HEK293 (cell line): ENCODE measurements around the gene ZDHHC1.
A peak's percentile ranks its signal among the peaks of the same experiment; 100 is the strongest.

ENCODE experiments used
- CTCF ChIA-PET: fragments of 350-600 bp; formaldehyde crosslinking; extraction: SDS; loops from one replicate; lab custom pipeline; 2021; ENCODE audit warnings: antibody characterized with exemption; lab: Yijun Ruan, JAX
- POLR2A ChIA-PET: fragments of 300-600 bp; formaldehyde crosslinking; extraction: SDS; loops from one replicate; lab custom pipeline; 2020; ENCODE audit warnings: antibody characterized with exemption, inconsistent platforms; lab: Yijun Ruan, JAX
- H3K27ac ChIP-seq: fragments of 200-500 bp; sonication (Bioruptor generic); 2 replicates; pipeline ENCODE4 v1.5.1; 2014; ENCODE audit warnings: low read depth, low read length, control low read depth, inconsistent platforms; ENCODE audit errors: extremely low read depth
- H3K36me3 ChIP-seq, 2 experiments: fragments of 200-500 bp in 1 of 2; sonication (Bioruptor generic) in 1 of 2; 1 replicate in 1 of 2; 2 replicates in 1 of 2; pipeline ENCODE4 v1.5.1; 2014 to 2017; ENCODE audit warnings: inconsistent platforms in 2 of 2, low read length in 2 of 2; ENCODE audit not compliant: control insufficient read depth in 2 of 2, insufficient read depth in 1 of 2
- H3K4me1 ChIP-seq: fragments of 200-500 bp; sonication (Bioruptor generic); 2 replicates; pipeline ENCODE4 v1.5.1; 2014; ENCODE audit warnings: mild to moderate bottlenecking, low read length, inconsistent platforms; ENCODE audit not compliant: control insufficient read depth, insufficient read depth
- H3K4me3 ChIP-seq: 2 replicates; pipeline ENCODE4 v1.5.1; 2011; ENCODE audit warnings: low read depth, mild to moderate bottlenecking, control low read depth, low read length, moderate library complexity
- H3K9me3 ChIP-seq: fragments of 200-500 bp; sonication (Bioruptor generic); 2 replicates; pipeline ENCODE4 v1.5.1; 2014; ENCODE audit warnings: low read depth, low read length, inconsistent platforms; ENCODE audit not compliant: control insufficient read depth, insufficient read depth
- BCL11B ChIP-seq: fragments of 450-650 bp; formaldehyde crosslinking; IDR thresholded peaks from 2 replicates; pipeline ENCODE4 v1.5.1; 2016; ENCODE audit warnings: low read depth, missing biosample characterization, missing genetic modification characterization
- EGR2 ChIP-seq: fragments of 450-650 bp; formaldehyde crosslinking; IDR thresholded peaks from 2 replicates; pipeline ENCODE4 v1.5.1; 2016; ENCODE audit warnings: low read depth, missing biosample characterization, missing genetic modification characterization
- KLF17 ChIP-seq: fragments of 450-650 bp; formaldehyde crosslinking; IDR thresholded peaks from 2 replicates; pipeline ENCODE4 v1.5.1; 2016; ENCODE audit warnings: missing biosample characterization, missing genetic modification characterization
- MEIS1 ChIP-seq: sonication (generic); formaldehyde crosslinking; IDR thresholded peaks from 2 replicates; pipeline ENCODE4 v1.8.1; 2022; ENCODE audit warnings: missing genetic modification reagents, mild to moderate bottlenecking, borderline replicate concordance
- PRDM2 ChIP-seq: fragments of 450-650 bp; formaldehyde crosslinking; IDR thresholded peaks from 2 replicates; pipeline ENCODE4 v1.5.1; 2016; ENCODE audit warnings: missing biosample characterization, missing genetic modification characterization, borderline replicate concordance
- SCRT2 ChIP-seq: fragments of 450-650 bp; formaldehyde crosslinking; IDR thresholded peaks from 2 replicates; pipeline ENCODE4 v1.5.1; 2016; ENCODE audit warnings: missing biosample characterization, missing genetic modification characterization
- SP2 ChIP-seq: fragments of 450-650 bp; formaldehyde crosslinking; IDR thresholded peaks from 2 replicates; pipeline ENCODE4 v1.5.1; 2016; ENCODE audit warnings: missing biosample characterization, missing genetic modification characterization
- ZBTB11 ChIP-seq: fragments of 450-650 bp; formaldehyde crosslinking; conservative IDR thresholded peaks from 2 replicates; pipeline ENCODE4 v1.5.1; 2016; ENCODE audit warnings: low read depth, missing biosample characterization, missing genetic modification characterization
- ZBTB26 ChIP-seq: fragments of 450-650 bp; formaldehyde crosslinking; optimal IDR thresholded peaks from 2 replicates; pipeline ENCODE3; 2016; ENCODE audit warnings: missing biosample characterization, mild to moderate bottlenecking, missing genetic modification characterization
- ZFP69B ChIP-seq: fragments of 450-650 bp; formaldehyde crosslinking; IDR thresholded peaks from 2 replicates; pipeline ENCODE4 v1.5.1; 2016; ENCODE audit warnings: missing biosample characterization, missing genetic modification characterization
- ZIC2 ChIP-seq: fragments of 450-650 bp; formaldehyde crosslinking; IDR thresholded peaks from 2 replicates; pipeline ENCODE4 v1.5.1; 2016; ENCODE audit warnings: missing biosample characterization, missing genetic modification characterization
- ZNF112 ChIP-seq: fragments of 450-650 bp; formaldehyde crosslinking; IDR thresholded peaks from 2 replicates; pipeline ENCODE4 v1.5.0; 2017; ENCODE audit warnings: missing biosample characterization, missing genetic modification characterization
- ZNF16 ChIP-seq: fragments of 450-650 bp; formaldehyde crosslinking; IDR thresholded peaks from 2 replicates; pipeline ENCODE4 v1.5.1; 2016; ENCODE audit warnings: low read depth, missing biosample characterization, missing genetic modification characterization
- ZNF18 ChIP-seq: fragments of 450-650 bp; formaldehyde crosslinking; IDR thresholded peaks from 2 replicates; pipeline ENCODE4 v1.5.1; 2016; ENCODE audit warnings: missing biosample characterization, missing genetic modification characterization
- ZNF449 ChIP-seq: fragments of 450-650 bp; formaldehyde crosslinking; IDR thresholded peaks from 2 replicates; pipeline ENCODE4 v1.5.1; 2017; ENCODE audit warnings: missing biosample characterization, mild to moderate bottlenecking, missing genetic modification characterization, moderate library complexity
- ZNF623 ChIP-seq: fragments of 450-650 bp; formaldehyde crosslinking; IDR thresholded peaks from 2 replicates; pipeline ENCODE4 v1.5.1; 2016; ENCODE audit warnings: missing biosample characterization, missing genetic modification characterization
- ZNF624 ChIP-seq: fragments of 450-650 bp; formaldehyde crosslinking; IDR thresholded peaks from 2 replicates; pipeline ENCODE4 v1.5.1; 2017; ENCODE audit warnings: missing biosample characterization, missing genetic modification characterization
- ZNF76 ChIP-seq: fragments of 450-650 bp; formaldehyde crosslinking; IDR thresholded peaks from 2 replicates; pipeline ENCODE4; 2016; ENCODE audit warnings: low read depth, missing biosample characterization, missing genetic modification characterization, borderline replicate concordance
- ZSCAN30 ChIP-seq: fragments of 450-650 bp; IDR thresholded peaks from 2 replicates; pipeline ENCODE4 v1.5.1; 2018; ENCODE audit warnings: missing biosample characterization, mild to moderate bottlenecking, missing genetic modification characterization, moderate library complexity

Gene ZDHHC1

GRCh38 chr16:67443265-67443664 is 27.0 kb upstream of the ZDHHC1 start:
- no peaks in the 10 kb centered on the region for H3K4me1 ChIP-seq
- no peak overlapping the region for H3K27ac ChIP-seq
- ChIA-PET POLR2A (interaction anchor here (1.6 kb wide), 1 partner anchor 12 kb away, joined by 3 read pairs; the partner anchor contains the start of gene HSD11B2), CTCF (interaction anchor here (0.5 to 1.7 kb wide), 4 partner anchors 14 to 820 kb away, joined by 3 to 12 read pairs (median 4); no protein-coding TSS in a partner anchor)
- TF ChIP-seq ZNF76 (no peak), ZNF112 (no peak), ZNF623 (tag by site-specific recombination) (no peak), MEIS1 (CRISPR knock-in tag) (no peak), ZFP69B (tag by site-specific recombination) (no peak), KLF17 (tag by site-specific recombination) (no peak), ZNF624 (tag by site-specific recombination) (no peak), ZBTB26 (tag by site-specific recombination) (no peak), BCL11B (tag by site-specific recombination) (no peak), SP2 (tag by site-specific recombination) (no peak), ZBTB11 (no peak), ZSCAN30 (tag by site-specific recombination) (no peak), ZNF449 (tag by site-specific recombination) (no peak), ZNF16 (tag by site-specific recombination) (no peak), ZNF18 (tag by site-specific recombination) (no peak)
- no peaks in the 10 kb centered on the region for H3K9me3 ChIP-seq
- H3K36me3 ChIP-seq, result peaks cover 0 to 79% of the 10 kb centered on the region in 2 experiments; a peak in 1 of 3 replicates
- H3K4me3 ChIP-seq, result no peak overlapping the region

- H3K4me3 ChIP-seq, result no peak overlapping the region
- no peaks in the 10 kb centered on the region for H3K4me1 ChIP-seq
- TF ChIP-seq ZIC2 (0 out of 2 replicates have a peak, but pooled peaks have one; percentile 28), EGR2 (tag by site-specific recombination) (0 out of 2 replicates have a peak, but pooled peaks have one; percentile 50), PRDM2 (tag by site-specific recombination) (no peak), SCRT2 (tag by site-specific recombination) (peak; percentile 27; the same call in 1 of the 2 replicates)
- no peaks in the 10 kb centered on the region for H3K9me3 ChIP-seq
- POLR2A ChIA-PET, result interaction anchor here (0.6 to 1.6 kb wide), 2 partner anchors 11 to 12 kb away, joined by 3 to 6 read pairs; partner anchors contain the start of gene HSD11B2
- H3K27ac ChIP-seq, result no peak overlapping the region
- peaks cover 0 to 81% of the 10 kb centered on the region in 2 experiments; a peak in 1 of 3 replicates for H3K36me3 ChIP-seq
- CTCF ChIA-PET, result interaction anchor here (1.2 to 1.7 kb wide), 2 partner anchors 14 to 16 kb away, joined by 3 to 12 read pairs; no protein-coding TSS in a partner anchor
Measured at GRCh38 chr16:67442581-67443255, 26.4 kb upstream of the ZDHHC1 start.
